Body of pancreas (tissue), 4 donors: ENCODE data around the gene TJP1.

ENCODE experiments used
- POLR2A ChIP-seq, 3 donors: fragments of 450-650 bp; IDR thresholded peaks; one replicate each; pipeline ENCODE4 v1.6.1; 2016; ENCODE audit warnings: antibody characterized with exemption in 3 of 3, mild to moderate bottlenecking in 2 of 3
- TF ChIP-seq, protein P1 (sequence below), 7 experiments: fragments of 450-650 bp in 4 of 7; fragments of 200-600 bp in 3 of 7; sonication (generic) in 3 of 7; IDR thresholded peaks; one replicate each; pipeline ENCODE4 v1.5.1; 2016 to 2019; ENCODE audit warnings: antibody characterized with exemption in 7 of 7

DNA sequence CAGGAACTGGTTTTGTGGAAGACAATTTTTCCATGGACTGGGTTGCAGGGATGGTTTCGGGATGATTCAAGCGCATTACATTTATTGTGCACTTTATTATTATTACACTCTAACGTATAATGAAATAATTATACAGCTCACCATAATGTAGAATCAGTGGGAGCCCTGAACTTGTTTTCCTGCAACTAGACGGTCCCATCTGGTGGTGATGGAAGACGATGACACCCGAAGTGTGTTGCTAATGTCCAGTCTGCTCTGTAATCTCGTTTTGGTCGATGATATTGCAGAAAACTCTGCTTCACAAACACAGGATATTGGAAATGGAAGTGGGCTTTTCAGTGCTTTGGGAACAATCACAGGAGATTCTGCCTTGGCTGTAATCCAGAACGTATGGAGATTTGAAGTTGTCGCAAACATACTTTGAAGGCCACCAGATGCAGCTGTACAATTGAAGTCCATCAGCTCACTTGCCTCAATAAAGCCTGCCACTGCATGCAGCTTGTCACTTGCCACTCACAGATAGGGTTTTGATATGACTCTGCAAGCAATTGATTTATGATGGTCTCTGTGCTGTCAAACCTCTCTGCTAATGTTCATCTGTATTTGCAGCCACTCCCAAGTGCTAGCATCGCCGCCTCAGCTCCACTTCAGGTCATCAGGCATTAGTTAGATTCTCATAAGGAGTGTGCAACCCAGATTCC is 141.7 kb downstream of the TJP1 start:
- TF ChIP-seq, protein P1, sequence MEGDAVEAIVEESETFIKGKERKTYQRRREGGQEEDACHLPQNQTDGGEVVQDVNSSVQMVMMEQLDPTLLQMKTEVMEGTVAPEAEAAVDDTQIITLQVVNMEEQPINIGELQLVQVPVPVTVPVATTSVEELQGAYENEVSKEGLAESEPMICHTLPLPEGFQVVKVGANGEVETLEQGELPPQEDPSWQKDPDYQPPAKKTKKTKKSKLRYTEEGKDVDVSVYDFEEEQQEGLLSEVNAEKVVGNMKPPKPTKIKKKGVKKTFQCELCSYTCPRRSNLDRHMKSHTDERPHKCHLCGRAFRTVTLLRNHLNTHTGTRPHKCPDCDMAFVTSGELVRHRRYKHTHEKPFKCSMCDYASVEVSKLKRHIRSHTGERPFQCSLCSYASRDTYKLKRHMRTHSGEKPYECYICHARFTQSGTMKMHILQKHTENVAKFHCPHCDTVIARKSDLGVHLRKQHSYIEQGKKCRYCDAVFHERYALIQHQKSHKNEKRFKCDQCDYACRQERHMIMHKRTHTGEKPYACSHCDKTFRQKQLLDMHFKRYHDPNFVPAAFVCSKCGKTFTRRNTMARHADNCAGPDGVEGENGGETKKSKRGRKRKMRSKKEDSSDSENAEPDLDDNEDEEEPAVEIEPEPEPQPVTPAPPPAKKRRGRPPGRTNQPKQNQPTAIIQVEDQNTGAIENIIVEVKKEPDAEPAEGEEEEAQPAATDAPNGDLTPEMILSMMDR (IDR thresholded peaks at IDR 0.05), result no peak
- no peak for TF ChIP-seq POLR2A (IDR thresholded peaks at IDR 0.05)
